A549 (cell line): ENCODE measurements around the gene RPS23.

Source experiments
- HDAC2 ChIP-seq: fragments of 200-600 bp; sonication (generic); IDR thresholded peaks from 2 replicates; pipeline ENCODE4 v1.6.1; 2016
- JUNB ChIP-seq: fragments of >200 bp; sonication (Bioruptor Twin); formaldehyde crosslinking; IDR thresholded peaks from 2 replicates; pipeline ENCODE4 v1.6.1; 2016
- MAFK ChIP-seq: fragments of 450-650 bp; IDR thresholded peaks from 2 replicates; pipeline ENCODE4 v1.6.1; 2014; ENCODE audit not compliant: partially characterized antibody
- NPAS2 ChIP-seq: fragments of 250-450 bp; sonication (Bioruptor Pico); IDR thresholded peaks from 2 replicates; pipeline ENCODE4 v1.8.0; 2022; ENCODE audit warnings: mild to moderate bottlenecking, moderate library complexity, borderline replicate concordance
- RNF2 ChIP-seq: fragments of 200-600 bp; sonication (generic); IDR thresholded peaks from 2 replicates; pipeline ENCODE4 v1.6.1; 2016; ENCODE audit warnings: low read depth, mild to moderate bottlenecking, antibody characterized with exemption, moderate library complexity, borderline replicate concordance
- TF ChIP-seq, protein P1 (sequence below): fragments of >200 bp; sonication (Bioruptor Twin); formaldehyde crosslinking; IDR thresholded peaks from 3 replicates; pipeline ENCODE4 v1.5.1; 2016

DNA sequence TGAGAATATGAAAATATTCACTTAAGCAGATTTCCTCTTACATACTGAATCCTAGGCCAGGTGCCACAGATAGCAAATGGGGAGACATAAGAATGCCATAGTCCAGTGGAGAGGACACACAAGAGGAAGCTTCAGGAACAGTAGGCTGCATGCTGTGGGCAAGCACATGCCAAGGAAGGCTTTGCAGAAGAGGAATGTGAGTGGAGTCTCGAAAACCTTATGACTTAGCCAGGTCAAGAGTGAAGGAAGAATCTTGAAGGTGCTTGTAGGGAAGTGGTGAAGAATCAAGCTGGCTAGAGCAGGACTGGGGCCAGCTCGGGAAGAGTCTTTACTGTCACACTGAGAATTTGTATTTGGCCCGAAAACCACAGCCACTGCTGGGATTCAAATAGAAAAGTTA is 20.4 kb downstream of the RPS23 start:
- TF ChIP-seq, protein P1, sequence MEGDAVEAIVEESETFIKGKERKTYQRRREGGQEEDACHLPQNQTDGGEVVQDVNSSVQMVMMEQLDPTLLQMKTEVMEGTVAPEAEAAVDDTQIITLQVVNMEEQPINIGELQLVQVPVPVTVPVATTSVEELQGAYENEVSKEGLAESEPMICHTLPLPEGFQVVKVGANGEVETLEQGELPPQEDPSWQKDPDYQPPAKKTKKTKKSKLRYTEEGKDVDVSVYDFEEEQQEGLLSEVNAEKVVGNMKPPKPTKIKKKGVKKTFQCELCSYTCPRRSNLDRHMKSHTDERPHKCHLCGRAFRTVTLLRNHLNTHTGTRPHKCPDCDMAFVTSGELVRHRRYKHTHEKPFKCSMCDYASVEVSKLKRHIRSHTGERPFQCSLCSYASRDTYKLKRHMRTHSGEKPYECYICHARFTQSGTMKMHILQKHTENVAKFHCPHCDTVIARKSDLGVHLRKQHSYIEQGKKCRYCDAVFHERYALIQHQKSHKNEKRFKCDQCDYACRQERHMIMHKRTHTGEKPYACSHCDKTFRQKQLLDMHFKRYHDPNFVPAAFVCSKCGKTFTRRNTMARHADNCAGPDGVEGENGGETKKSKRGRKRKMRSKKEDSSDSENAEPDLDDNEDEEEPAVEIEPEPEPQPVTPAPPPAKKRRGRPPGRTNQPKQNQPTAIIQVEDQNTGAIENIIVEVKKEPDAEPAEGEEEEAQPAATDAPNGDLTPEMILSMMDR, result no peak
- TF ChIP-seq RNF2 (no peak), MAFK (no peak), JUNB (no peak), NPAS2 (CRISPR knock-in tag) (no peak), HDAC2 (no peak)
